ENCODE measurements around the gene MAN1A2.

Gene MAN1A2

DNA sequence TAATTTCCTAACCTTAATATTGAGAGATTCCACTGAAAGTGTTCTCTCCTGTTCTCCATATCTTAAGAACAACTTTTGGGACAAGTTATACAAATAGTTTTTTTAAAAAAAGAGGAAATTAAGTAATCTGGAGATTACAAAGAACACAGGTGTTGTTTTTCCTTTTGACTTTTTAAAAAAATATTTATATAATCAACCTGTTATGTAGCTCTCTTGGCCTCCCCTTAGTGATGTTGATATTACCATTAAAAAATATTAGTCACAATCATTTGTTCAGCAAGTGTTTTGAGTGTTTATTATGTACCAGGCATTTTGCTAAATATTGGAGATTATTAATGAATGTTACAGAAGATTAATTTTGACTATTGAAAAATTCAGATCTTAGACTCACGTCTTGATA, 8.1 kb downstream of the MAN1A2 start:
- H3K9me2 ChIP-seq (replicated peaks; ENCODE audit: insufficient read depth, low read length) = no peaks in the 10 kb centered on the region
- no peaks in the 10 kb centered on the region for H4K20me1 ChIP-seq (ENCODE audit: insufficient read depth, low read length)
- H2AFZ ChIP-seq (ENCODE audit: low read length) = no peak overlapping the region
- H3K36me3 ChIP-seq (replicated peaks; ENCODE audit: insufficient read depth, low read length) = no peaks in the 10 kb centered on the region
- no peaks in the 10 kb centered on the region for H3K9me3 ChIP-seq (replicated peaks; ENCODE audit: insufficient read depth, low read length)
- no peak overlapping the region for H3K9ac ChIP-seq (ENCODE audit: low read length)
- no peak overlapping the region for H3K4me2 ChIP-seq (ENCODE audit: low read depth, low read length)
- H3K4me3 ChIP-seq (ENCODE audit: low read length) = no peak overlapping the region
- H3K27ac ChIP-seq (ENCODE audit: low read length) = no peak overlapping the region
- no peaks in the 10 kb centered on the region for H3F3A ChIP-seq (ENCODE audit: insufficient read depth, low read length)
- DNase-seq = no peak
- H3K79me2 ChIP-seq (ENCODE audit: low read length) = peaks cover 96% of the 10 kb centered on the region
- TF ChIP-seq EZH2phosphoT487 (IDR thresholded peaks at IDR 0.05; ENCODE audit: low read length) = no peak
- H3K27me3 ChIP-seq (replicated peaks; ENCODE audit: insufficient read depth, low read length) = no peaks in the 10 kb centered on the region
- no peaks in the 10 kb centered on the region for H3K4me1 ChIP-seq (ENCODE audit: low read length)

DNA sequence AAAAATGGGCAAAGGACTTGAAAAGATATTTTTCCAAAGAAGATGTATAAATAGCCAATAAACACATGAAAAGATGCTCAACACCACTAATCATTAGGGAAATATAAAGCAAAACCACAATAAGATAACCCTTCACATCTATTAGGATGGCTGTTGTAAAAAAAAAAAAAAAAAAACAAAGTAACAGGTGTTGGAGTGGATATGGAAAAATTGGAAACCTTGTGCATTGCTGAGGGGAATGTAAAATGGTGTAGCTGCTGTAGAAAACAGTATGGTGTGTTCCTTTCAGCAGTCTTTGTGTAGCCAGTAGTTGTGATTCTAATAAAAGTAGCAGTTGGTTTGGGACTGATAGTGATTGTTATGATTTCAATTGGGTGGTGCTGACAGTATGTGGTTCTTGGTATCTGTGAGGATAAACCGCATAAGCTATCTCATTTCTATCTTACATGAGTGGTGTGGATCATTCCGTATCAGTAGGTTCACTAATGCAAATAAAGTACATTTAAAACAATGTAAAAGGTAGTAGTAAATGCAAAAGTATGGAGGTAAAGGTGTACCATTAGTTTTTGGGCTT, 19.9 kb downstream of the MAN1A2 start:
- H3K4me3 ChIP-seq (ENCODE audit: low read length) = no peak overlapping the region
- H3F3A ChIP-seq (ENCODE audit: insufficient read depth, low read length) = no peaks in the 10 kb centered on the region
- H3K79me2 ChIP-seq (ENCODE audit: low read length) = peaks cover 91% of the 10 kb centered on the region
- no peak overlapping the region for H3K4me2 ChIP-seq (ENCODE audit: low read depth, low read length)
- no peak overlapping the region for H3K27ac ChIP-seq (ENCODE audit: low read length)
- H3K9me3 ChIP-seq (replicated peaks; ENCODE audit: insufficient read depth, low read length) = no peaks in the 10 kb centered on the region
- no peaks in the 10 kb centered on the region for H3K27me3 ChIP-seq (replicated peaks; ENCODE audit: insufficient read depth, low read length)
- H4K20me1 ChIP-seq (ENCODE audit: insufficient read depth, low read length) = no peaks in the 10 kb centered on the region
- no peaks in the 10 kb centered on the region for H3K36me3 ChIP-seq (replicated peaks; ENCODE audit: insufficient read depth, low read length)
- TF ChIP-seq EZH2phosphoT487 (IDR thresholded peaks at IDR 0.05; ENCODE audit: low read length) = no peak
- H2AFZ ChIP-seq (ENCODE audit: low read length) = no peak overlapping the region
- no peak overlapping the region for H3K9ac ChIP-seq (ENCODE audit: low read length)
- no peaks in the 10 kb centered on the region for H3K4me1 ChIP-seq (ENCODE audit: low read length)
- DNase-seq = no peak
- H3K9me2 ChIP-seq (replicated peaks; ENCODE audit: insufficient read depth, low read length) = no peaks in the 10 kb centered on the region

DNA sequence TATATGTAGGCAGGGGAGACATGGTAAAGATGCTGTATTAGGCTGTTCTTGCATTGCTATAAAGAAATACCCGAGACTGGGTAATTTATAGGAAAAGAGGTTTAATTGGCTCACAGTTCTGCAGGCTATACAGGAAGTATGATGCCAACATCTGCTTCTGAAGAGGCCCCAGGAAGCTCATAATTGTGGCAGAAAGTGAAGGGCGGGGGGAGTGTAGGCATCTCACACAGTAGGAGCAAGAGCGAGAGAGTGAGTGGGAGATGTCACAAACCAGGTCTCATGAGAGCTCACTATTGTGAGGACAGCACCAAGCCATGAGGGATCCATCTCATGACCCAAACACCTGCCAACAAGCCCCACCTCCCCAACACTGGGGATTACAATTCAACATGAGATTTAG, 21.1 kb downstream of the MAN1A2 start:
- Histone ChIP-seq H3K4me2 (ENCODE audit: low read depth, low read length) (no peak overlapping the region), H3K9me2 (replicated peaks; ENCODE audit: insufficient read depth, low read length) (no peaks in the 10 kb centered on the region), H2AFZ (ENCODE audit: low read length) (no peak overlapping the region), H3F3A (ENCODE audit: insufficient read depth, low read length) (no peaks in the 10 kb centered on the region), H3K9ac (ENCODE audit: low read length) (no peak overlapping the region), H3K27me3 (replicated peaks; ENCODE audit: insufficient read depth, low read length) (no peaks in the 10 kb centered on the region), H3K9me3 (replicated peaks; ENCODE audit: insufficient read depth, low read length) (no peaks in the 10 kb centered on the region), H4K20me1 (ENCODE audit: insufficient read depth, low read length) (no peaks in the 10 kb centered on the region), H3K79me2 (ENCODE audit: low read length) (peaks cover 96% of the 10 kb centered on the region), H3K4me3 (ENCODE audit: low read length) (no peak overlapping the region), H3K4me1 (ENCODE audit: low read length) (no peaks in the 10 kb centered on the region), H3K36me3 (replicated peaks; ENCODE audit: insufficient read depth, low read length) (no peaks in the 10 kb centered on the region), H3K27ac (ENCODE audit: low read length) (no peak overlapping the region)
- TF ChIP-seq EZH2phosphoT487 (IDR thresholded peaks at IDR 0.05; ENCODE audit: low read length) (no peak), EZH2 (optimal IDR thresholded peaks at IDR 0.05; ENCODE audit: low read depth, low read length) (no peak)
- TF ChIP-seq, protein P1, sequence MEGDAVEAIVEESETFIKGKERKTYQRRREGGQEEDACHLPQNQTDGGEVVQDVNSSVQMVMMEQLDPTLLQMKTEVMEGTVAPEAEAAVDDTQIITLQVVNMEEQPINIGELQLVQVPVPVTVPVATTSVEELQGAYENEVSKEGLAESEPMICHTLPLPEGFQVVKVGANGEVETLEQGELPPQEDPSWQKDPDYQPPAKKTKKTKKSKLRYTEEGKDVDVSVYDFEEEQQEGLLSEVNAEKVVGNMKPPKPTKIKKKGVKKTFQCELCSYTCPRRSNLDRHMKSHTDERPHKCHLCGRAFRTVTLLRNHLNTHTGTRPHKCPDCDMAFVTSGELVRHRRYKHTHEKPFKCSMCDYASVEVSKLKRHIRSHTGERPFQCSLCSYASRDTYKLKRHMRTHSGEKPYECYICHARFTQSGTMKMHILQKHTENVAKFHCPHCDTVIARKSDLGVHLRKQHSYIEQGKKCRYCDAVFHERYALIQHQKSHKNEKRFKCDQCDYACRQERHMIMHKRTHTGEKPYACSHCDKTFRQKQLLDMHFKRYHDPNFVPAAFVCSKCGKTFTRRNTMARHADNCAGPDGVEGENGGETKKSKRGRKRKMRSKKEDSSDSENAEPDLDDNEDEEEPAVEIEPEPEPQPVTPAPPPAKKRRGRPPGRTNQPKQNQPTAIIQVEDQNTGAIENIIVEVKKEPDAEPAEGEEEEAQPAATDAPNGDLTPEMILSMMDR (IDR thresholded peaks at IDR 0.05; ENCODE audit: low read length) = no peak
- no peak for DNase-seq

DNA sequence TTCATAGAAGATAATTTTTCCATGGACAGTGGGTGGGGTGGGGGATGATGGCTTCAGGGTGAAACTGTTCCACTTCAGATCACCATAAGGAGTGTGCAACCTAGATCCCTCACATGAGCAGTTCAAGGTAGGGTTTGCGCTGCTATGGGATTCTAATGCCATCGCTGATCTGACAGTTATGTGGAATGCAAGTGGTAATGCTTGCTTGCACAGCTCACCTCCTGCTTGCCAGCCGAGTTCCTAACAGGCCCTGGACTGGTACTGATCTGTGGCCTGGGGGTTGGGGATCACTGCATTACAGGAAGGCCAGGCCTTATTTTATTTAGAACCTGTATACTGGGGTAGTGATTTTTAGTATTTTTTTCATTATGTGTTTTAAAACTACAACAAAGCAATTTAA, 22.0 kb downstream of the MAN1A2 start:
- no peak for DNase-seq
- Histone ChIP-seq H3K36me3 (replicated peaks; ENCODE audit: insufficient read depth, low read length) (no peaks in the 10 kb centered on the region), H3K79me2 (ENCODE audit: low read length) (peaks cover 92% of the 10 kb centered on the region), H3K27ac (ENCODE audit: low read length) (no peak overlapping the region), H4K20me1 (ENCODE audit: insufficient read depth, low read length) (no peaks in the 10 kb centered on the region), H3K9me3 (replicated peaks; ENCODE audit: insufficient read depth, low read length) (no peaks in the 10 kb centered on the region), H3K4me2 (ENCODE audit: low read depth, low read length) (no peak overlapping the region), H3K27me3 (replicated peaks; ENCODE audit: insufficient read depth, low read length) (no peaks in the 10 kb centered on the region), H3K9me2 (replicated peaks; ENCODE audit: insufficient read depth, low read length) (no peaks in the 10 kb centered on the region), H2AFZ (ENCODE audit: low read length) (no peak overlapping the region), H3K4me1 (ENCODE audit: low read length) (no peaks in the 10 kb centered on the region), H3K9ac (ENCODE audit: low read length) (no peak overlapping the region), H3F3A (ENCODE audit: insufficient read depth, low read length) (no peaks in the 10 kb centered on the region), H3K4me3 (ENCODE audit: low read length) (no peak overlapping the region)
- no peak for TF ChIP-seq EZH2phosphoT487 (IDR thresholded peaks at IDR 0.05; ENCODE audit: low read length)
- TF ChIP-seq, protein P1 (IDR thresholded peaks at IDR 0.05; ENCODE audit: low read length) = no peak
- no peak for TF ChIP-seq EZH2 (optimal IDR thresholded peaks at IDR 0.05; ENCODE audit: low read depth, low read length)

Measured in MM.1S (cell line).